SK-N-MC (cell line): ENCODE data around the gene CSRP2.

ENCODE experiments used
- EZH2 ChIP-seq: fragments of 200-600 bp; sonication (generic); IDR thresholded peaks from one replicate; pipeline ENCODE4 v1.6.1; 2017; ENCODE audit warnings: antibody characterized with exemption
- POLR2AphosphoS5 ChIP-seq: IDR thresholded peaks from 2 replicates; pipeline ENCODE4 v1.6.1; 2012; ENCODE audit warnings: mild to moderate bottlenecking, low read depth, low read length, borderline replicate concordance

DNA sequence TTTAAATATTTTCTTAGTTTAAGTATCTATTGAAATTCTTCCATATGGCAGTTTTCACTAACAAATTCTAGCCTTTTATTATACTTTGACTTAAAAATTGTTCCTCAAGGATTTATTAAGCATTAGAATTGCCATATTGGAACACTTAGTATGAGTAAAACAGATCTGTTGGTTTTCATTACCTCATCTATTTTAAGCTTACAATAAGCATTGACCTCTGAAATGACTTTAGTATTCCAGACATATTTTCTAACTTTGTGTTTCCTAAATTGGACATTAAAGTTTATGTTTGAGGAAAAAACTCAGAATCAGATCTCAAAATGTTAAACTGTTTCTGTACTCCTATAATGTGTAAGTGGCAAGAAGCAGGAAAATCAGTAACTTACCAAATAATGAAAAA, 48.4 kb downstream of the CSRP2 start:
- no peak for TF ChIP-seq POLR2AphosphoS5
- TF ChIP-seq EZH2, result no peak
